GM18873 (cell line): ENCODE results near the gene POU2AF1.

Source experiments
- ATAC-seq: cut with Tn5 transposase; IDR thresholded peaks from one replicate; pipeline ENCODE4 v1.9.1; 2021; ENCODE audit warnings: mild to moderate bottlenecking, moderate library complexity, moderate number of reproducible peaks; ENCODE audit not compliant: unreplicated experiment, low FRiP score

POU2AF1 gene

DNA sequence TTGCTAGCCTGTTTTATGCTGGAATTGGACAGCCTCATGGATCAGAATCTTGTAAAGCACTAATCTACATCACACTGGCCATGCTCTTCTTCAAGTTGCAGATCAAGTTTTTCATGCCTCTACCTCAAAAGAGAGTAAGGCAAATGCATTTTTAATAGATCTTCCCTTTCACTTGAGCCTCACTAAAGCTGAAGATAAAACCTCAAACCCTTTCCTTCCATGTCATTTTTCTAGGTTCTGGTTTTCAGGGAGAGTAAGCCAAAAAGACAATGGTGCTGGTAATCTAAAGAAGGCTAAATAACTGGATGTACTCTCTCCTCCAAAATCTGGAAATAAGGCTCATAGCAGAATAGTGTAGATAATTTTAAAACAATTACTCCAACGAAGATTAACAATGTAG, 28.3 kb downstream of the POU2AF1 start:
- no peak for ATAC-seq

DNA sequence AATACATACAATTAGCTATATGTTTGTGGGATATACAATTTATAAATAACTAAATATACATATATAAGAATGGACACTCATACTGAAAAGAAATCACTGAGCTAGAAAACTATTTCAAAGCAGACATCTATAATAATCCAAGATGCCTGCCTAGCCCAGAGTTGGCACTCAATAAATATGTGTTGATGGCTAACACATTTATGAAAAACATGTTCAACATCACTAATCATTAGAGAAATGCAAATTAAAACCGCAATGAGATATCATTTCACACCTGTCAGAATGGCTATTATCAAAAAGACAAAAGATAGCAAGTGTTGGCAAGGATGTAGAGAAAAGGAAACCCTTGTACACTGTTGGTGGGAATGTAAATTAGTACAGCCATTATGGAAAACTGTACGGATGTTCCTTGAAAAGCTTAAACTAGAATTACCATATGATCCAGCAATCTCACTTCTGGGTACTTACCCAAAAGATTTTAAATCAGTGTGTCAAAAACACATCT, 29.8 kb downstream of the POU2AF1 start:
- ATAC-seq = no peak

DNA sequence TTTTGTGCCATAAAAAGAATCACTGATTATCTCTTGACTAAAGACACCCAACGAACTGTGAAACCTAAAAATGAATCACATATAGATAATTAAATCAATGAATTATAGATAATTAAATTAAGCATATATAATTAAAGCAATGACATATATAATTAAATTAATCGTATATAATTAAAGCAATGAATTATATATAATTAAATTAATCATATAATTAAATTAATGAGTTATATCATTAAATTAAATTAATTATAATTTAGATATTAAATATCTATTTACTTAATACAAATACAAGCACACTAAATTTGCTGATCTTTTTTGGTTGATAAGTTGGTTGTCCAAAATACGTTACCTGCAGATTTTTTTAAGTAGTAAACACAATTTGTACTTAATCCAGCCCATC, 30.9 kb downstream of the POU2AF1 start:
- ATAC-seq = no peak

DNA sequence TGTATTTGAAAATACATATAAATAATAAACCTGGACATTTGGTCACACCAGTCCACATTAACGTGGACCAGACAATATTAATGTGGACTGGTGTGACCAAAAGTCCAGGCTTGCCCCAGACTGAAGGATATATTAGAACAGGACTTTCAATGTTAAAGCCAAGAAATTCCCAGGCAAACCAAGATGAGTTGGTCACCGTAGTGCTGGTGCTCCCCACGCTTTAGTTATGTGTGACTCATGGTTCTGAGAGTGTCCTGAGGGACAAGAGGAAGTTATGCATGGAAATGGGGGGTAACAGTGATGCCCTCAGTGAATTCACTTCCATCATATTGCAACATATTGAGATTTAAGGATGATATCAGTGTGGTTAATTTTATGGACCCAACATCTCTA, 31.4 kb downstream of the POU2AF1 start:
- ATAC-seq = no peak

DNA sequence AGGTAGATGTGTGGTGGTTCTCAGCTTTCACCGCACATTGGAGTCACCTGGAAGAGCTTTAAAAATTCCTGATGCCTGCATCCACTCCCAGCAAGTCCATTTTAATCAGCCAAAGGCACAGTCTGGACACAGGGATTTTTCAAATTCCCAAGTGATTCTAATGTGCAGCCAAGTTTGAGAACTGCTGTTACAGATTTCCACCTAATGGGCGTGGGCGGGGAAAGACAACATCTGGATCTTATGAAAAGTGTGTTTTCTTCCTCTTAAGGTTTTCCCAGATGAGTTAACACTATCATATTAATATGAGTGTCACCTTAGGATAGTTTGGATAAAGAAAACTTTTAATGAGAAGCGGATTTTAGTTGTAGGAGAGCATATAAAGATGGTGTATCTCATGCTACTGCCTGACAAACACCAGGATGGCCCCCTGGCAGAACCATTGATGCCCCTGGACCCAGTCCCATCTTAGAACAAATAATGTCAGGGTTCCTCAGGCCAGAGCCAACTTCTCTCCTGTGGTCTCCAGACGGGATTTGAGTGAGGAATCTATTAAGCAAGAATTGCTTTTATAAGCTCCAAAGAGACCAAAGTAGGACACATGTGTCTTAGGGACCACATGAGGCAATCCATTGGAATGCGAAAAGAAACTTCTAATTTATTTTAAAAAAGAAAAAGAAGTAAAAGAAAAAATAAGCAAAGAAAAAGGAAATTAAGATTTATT, 31.9 kb downstream of the POU2AF1 start:
- no peak for ATAC-seq

DNA sequence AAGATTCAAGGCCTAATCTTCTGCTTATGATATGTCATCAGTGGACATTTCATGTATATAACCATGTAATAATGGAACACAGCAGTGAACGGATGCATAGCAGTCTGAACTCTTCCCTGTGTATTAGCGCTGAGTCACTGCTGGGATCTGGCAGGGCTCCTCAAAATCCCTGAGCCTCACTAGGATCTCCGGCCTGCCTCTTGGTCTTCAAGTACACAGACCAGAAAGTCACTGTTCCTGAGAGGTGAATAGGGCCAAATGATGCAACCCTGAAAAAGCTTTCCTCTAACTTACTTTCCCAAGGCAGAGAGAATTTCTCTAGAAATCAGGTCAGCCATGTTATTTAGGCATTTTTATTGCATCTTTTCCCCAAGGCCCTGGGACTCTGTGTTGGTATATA, 35.0 kb downstream of the POU2AF1 start:
- no peak for ATAC-seq

DNA sequence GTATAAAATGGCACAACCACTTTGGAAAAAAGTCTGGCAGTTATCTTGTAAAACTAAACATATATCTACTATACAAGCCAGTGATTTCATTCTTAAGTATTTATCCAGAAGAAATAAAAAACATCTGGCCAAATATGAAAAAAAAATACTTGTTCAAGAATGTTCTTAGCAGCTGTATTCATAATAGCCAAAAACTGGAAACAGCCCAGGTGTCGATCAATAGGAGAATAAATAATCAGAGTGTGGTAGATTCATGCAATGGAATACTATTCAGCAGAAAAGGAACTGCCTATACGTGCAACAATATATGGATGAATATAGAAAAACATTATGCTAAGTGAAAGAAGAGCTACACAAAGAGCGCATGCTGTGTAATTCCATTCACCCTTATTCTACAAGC, 36.7 kb downstream of the POU2AF1 start:
- ATAC-seq = no peak

DNA sequence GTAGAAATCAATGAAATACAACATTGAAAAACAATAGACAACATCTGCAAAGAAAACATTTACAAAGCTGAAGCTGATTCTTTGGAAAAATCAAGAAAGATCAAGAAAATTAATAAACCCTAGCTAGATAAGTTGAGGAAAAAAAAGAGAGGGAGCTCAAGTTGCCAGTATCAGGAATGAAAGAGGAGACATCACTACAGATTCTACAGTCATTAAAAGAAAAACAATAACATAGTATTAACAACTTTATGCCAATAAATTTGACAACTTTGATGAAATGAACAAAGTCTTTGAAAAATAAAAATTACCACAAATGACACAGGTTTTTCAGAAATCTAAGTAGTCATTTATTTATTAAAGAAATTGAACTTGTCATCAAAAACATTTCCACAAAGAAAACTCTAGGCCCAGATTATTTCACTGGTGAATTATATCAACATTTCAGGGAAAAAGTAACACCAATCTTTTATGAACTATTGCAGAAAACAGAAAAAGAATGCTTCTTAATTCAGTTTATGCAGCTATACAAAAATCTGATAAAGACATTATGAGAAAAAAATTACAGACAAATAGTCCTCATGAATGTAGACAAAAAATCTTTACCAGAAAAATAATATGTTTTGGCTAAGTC, 39.2 kb downstream of the POU2AF1 start:
- ATAC-seq = no peak

DNA sequence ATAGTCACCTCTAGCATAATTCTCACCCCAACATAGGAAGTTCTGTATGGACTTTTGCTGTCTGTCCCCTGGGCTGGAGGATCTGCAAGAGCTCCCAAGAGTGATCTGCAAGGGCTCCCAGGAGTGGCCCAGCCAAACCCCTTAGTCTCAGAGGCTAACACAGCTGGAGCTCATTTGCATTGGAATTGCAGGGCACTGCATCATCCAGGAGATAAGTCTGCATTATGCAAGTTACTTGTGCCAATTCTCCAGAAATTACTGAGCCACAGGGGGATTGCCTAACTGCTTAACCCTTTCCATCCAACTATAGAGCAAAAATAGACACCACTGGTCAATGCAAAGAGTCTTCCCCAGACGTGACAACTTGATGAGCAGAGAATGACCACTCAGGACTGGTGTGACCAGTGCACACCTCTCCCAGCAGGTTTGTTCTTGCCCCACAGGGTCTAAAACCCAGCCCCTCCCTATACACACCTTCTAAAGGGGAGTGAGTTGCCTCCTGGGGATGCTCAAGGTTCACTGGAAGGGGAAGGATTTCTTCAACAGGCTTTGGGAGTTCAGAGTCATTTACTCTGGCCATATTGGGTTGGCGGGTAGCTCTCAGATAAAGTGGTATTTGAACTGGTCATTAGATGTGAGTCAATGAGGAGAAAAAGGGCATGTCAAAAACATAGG, 42.4 kb downstream of the POU2AF1 start:
- no peak for ATAC-seq

DNA sequence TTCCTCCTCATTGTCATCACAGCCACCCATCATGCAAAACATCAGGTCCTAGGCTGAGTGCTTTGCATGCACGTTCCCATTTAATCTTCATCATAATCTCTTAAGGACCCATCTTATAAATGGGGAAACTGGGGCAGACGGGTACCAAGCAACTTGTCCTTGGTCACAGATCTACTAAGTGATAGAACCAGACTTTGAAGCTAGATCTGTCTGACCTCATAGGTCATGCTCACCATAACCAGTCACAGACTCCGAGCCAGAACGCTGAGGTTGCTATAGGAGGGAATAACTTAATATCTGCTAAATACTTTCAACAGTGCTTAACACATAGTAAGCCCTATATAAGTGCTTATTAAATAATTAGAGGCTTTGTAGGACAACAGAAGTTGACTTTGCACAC, 43.0 kb downstream of the POU2AF1 start:
- ATAC-seq = no peak

DNA sequence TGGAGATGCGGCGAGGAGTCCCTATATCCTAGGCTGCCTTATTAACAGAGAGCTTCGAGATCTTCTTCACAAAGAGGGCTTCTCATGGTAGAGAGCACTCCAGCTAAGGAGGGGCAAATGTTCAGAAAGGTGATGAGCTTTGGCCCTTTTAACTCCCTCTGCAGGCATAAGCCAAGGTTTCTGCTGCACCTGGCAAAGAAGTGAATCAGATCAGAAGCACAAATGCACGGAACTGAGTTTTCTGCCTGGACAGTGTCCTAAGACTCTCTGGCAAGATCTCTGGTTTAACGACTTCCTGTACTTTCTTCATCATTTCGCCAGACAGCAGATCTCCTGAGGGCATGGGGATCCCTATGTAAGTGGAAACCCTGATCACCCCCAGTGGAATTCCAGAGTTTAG, 43.5 kb downstream of the POU2AF1 start:
- no peak for ATAC-seq

DNA sequence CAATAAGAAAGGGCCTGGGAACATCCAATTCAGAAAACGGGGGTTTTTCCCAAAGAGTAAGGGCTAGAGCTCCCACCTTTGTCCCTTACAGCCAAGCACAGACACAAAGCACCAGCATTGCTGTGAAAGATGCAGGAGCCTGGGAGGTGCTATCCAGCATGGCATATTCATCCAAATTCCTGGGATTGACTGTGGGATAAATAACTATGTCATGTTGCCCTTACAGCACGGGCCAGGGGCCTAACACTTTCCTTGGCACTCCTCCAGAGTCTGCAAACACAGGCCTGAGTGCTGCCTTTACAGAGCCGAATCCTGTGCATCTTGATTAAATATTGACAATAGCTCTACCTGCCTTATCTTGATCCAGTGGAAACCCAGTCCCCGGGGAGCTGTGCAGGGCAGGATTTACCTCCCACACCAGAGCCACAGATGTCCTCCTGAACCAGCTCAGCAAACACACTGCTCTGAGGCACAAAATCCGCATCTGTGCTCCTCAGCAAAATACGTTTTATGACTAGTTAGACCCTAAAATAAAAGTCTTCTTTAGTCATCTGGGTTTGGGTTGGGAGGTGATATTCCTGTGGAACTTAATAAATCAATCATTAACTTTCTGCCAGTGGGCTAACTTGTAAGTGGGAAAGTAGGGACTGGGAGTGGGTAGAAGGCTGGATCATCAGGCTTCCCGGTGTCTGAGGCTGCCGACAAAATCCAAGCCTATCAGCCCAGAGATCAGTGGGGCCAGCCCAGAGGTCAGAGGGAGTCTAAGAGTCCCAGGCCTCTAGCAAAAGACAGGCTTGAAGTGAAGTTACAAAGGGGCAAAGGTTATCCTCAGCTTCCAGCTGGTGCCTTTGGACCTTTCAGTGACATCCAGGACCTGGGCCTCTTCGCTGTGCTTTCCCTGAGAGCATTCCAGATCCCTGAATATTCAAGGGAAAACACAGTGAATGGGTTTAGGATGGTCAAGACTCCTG, 44.3 kb downstream of the POU2AF1 start:
- ATAC-seq = no peak

DNA sequence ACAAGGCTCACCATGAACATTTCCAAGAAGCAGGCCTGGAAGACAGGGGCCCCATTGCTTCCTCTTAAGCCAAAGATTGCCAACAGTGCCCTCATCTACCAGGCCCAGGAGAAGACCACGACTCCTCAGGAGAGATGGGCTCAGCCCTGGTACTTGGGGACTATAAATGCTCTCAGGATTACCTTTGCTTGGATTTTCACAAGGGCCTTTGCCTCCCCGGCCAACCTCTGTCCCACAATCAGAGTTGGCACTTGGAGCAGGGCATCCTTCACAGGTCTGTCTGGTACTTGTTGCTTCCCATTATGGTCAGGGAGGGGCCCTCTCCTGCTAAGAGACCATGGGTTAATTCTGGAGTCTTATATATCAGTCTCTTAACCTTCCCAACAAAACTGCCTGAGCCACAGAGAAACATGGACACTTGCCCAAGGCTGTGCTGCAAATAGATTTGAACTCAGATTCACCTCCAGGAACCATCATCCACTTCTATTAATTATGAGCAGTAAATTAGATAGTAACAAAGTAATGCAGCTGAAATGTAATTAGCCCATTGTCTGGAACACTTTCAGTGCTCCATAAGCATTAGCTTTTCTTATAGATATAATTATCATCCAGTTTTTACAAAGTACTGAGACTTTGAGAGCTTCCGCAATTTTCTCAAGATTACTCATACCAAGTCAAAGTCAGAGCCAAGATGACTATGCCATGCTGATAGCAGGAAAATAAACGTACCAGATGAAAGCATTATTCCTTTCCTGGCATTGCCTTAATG, 47.2 kb downstream of the POU2AF1 start:
- no peak for ATAC-seq

DNA sequence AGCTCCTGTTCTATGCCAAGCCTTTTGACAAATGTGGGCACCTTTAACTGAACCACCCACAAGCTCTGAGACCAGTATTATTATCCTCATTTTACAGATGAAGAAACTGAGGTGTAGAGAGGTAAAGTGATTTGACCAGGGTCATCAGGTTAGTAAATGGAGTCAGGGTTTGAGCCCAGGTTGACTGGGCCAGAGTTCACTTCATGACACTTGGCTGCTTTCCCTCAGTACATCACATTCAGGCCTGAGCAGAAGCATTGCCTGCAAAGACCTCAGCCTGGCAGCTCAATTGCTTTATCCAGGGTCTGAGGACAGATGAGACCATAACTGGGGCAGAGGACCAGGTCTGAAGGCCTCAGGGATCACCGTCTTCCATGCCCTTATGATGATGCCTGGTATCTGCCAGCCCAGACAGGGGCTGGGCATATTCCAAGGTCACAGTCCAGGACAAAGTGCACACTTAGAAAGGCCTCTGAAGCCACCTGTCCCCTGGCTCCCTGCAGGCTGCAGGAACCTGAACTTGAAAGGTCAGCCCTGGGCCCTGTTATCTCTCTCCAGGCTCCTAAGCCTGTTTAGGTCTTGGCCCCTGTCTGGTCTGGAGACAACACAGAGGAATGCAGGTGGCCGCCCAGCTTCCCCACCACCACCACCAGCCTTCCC, 48.7 kb downstream of the POU2AF1 start:
- ATAC-seq = no peak

DNA sequence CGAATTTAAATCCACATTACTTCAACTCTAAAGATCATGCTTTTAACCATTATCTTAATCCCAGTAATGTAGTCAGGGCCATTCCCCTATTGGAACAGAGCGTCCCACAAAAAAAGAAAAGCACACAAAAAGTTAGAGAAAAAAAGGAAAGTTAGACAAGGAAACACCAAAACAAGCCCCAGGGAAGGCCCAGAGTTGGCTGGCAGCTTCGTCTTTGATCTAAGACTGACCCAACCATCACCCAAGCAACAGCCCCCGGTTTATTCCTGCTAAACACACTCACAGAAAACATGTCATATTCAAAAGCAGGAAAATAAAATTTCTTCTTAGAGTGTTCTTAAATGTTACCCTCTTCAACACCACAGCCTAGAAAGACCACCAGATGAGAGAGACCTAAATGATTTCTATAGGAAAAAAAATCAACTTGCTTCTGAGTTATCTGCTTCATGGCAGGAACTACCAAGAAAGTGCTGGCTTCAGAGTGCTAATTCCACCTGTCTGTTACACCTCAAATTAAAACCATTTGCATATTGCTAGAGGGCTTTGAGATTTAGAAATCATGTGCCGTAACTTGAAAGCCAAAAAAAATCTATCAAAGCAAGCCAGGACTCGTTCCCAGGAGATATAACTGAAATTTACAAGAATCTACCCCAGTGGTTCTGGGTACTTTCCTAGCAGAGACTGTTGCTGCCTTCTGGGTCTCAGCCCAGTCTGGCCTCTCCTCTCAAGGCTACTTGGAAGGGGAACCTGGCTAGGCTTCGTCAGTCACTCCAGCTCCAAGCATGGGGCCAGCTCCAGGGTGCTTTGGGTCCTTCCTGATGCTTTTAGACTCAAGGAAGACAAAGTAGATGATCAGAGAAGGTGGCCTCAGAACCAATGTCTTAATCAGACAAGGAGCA, 49.5 kb downstream of the POU2AF1 start:
- ATAC-seq = no peak

DNA sequence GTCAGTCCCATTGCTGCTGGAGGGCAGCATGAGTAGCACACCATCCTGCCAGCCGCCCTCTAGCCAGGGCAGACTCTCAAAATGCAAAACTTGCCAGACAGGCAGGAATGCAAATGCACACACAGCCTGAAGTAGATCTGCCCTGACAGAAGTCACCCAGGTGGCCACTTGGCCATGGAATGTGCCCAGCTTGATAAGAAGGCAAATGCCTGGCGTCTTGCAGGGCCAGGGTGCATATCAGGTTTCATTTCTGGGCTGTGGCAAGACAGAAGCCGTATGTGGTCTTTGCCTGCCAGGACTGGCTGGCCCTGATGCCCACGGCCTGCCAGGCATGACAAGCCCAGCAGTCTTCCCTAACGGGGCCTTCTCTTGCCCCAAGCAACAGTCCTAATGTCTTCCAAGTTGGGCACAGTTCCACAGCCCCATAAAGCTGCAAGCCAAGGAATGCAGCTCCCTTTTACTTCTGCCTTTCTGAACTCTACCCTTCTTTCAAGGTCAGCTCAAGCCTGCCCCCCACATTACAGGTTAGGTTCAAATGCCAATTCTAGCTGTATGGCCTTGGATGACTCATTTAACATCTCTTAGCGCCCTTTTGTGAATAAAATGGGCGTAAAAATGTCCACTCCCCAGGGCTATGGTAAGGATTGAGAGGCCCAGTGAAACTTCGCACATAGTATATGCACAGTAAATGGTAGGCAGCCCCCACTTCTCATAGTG, 51.0 kb downstream of the POU2AF1 start:
- no peak for ATAC-seq

DNA sequence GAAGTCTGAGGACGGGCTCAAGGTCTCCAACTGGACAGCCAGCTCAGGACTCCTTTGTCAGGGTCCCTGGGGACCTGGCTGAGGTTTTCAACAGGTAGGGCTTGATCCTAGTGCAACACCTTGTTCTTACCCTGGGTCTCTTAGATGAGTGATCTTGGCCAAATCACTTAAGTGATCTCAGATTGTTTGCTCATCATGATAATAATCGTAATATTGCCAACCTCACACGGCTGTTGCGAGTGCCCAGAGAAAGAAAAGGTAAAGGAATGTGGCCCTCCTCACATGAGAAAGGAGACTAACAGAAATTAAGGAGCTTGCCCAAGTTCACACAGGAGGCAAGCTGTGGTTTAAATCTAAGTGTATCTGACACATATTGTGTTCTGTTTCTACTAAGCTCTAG, 52.3 kb downstream of the POU2AF1 start:
- ATAC-seq = no peak

DNA sequence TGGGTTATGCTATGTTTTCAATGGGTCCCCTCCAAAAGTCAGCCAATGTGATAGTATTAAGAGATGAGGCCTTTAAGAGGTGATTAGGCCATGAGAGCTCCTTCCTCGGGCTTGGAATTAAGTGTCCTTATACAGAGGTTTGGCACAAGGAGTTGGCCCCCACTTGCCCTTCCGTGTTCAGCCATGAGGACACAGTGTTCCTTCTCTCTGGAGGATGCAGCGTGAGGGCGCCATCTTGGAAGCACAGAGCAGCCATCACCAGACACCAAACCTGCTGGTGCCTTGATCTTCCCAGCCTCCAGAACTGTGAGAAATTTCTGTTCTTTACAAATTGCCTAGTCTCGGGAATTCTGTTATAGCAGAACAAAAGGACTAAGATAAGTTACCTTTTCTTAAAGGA, 53.8 kb downstream of the POU2AF1 start:
- no peak for ATAC-seq
